NT2/D1 (cell line): ENCODE measurements around the gene RPH3AL.

Source experiments
- SUZ12 ChIP-seq: IDR thresholded peaks from 2 replicates; pipeline ENCODE4 v1.6.1; 2011; ENCODE audit not compliant: insufficient read length, insufficient read depth; ENCODE audit errors: extremely low read depth
- YY1 ChIP-seq: IDR thresholded peaks from 2 replicates; pipeline ENCODE4 v1.6.1; 2011; ENCODE audit not compliant: insufficient read length, insufficient read depth
- ZNF274 ChIP-seq: IDR thresholded peaks from 2 replicates; pipeline ENCODE4 v1.6.1; 2011; ENCODE audit warnings: mild to moderate bottlenecking, low read depth, low read length

- TF ChIP-seq SUZ12: no peak
- TF ChIP-seq ZNF274: no peak
- TF ChIP-seq YY1: no peak
Measured at GRCh38 chr17:266701-267667, 85.6 kb downstream of the RPH3AL start.
